ENCODE results near the gene CAMK2B. TPM values are rescaled to one million over a fixed set of nuclear protein-coding genes. Genes with fewer than 3 reads are reported as not detected.

Gene CAMK2B
- total and polyA plus RNA-seq, 2 experiments from 2014 or later, result not detected

DNA sequence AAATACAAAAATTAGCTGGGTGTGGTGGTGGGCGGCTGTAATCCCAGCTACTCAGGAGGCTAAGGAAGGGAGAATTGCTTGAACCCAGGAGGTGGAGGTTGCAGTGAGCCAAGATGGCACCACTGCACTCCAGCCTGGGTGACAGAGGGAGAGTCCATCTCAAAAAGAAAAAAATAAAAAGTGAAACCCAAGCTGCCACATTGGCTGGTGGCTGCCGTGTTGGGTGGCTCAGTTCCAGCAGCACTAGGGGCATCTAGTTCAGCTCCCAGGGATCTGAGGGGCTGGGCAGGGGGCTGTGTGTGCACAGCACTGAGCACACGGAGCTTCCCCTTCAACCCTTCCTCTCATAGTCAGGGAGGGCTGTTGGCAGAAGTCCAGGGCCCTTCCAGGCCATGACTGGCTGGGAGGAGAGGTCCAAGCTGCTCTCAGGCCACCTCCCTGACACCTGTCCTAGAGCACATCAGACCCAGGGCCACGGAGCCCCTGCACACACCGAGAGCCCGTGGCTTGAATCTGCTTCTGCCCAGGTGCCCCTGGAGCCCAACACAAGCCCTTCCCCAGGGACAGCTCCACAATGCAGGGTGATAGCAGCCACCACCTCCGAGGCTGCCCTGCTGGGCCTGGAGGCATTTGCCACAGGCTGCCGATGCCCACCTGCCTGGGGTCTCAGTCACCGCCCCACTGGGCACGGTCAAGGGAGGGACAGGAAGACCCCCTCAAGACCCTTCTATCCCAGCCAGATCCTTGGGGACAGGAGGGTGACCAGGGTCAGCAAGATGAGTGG lies 77.3 kb downstream of the CAMK2B start (continued):
- TF ChIP-seq, protein P1, sequence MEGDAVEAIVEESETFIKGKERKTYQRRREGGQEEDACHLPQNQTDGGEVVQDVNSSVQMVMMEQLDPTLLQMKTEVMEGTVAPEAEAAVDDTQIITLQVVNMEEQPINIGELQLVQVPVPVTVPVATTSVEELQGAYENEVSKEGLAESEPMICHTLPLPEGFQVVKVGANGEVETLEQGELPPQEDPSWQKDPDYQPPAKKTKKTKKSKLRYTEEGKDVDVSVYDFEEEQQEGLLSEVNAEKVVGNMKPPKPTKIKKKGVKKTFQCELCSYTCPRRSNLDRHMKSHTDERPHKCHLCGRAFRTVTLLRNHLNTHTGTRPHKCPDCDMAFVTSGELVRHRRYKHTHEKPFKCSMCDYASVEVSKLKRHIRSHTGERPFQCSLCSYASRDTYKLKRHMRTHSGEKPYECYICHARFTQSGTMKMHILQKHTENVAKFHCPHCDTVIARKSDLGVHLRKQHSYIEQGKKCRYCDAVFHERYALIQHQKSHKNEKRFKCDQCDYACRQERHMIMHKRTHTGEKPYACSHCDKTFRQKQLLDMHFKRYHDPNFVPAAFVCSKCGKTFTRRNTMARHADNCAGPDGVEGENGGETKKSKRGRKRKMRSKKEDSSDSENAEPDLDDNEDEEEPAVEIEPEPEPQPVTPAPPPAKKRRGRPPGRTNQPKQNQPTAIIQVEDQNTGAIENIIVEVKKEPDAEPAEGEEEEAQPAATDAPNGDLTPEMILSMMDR (conservative IDR thresholded peaks at IDR 0.05; ENCODE audit: low read depth in 2 of 2), result no peak
- TF ChIP-seq EZH2phosphoT487 (IDR thresholded peaks at IDR 0.05; ENCODE audit: unreplicated experiment) (no peak), JUNB (IDR thresholded peaks at IDR 0.05; ENCODE audit: unreplicated experiment) (no peak)
- TF ChIP-seq, protein P2, sequence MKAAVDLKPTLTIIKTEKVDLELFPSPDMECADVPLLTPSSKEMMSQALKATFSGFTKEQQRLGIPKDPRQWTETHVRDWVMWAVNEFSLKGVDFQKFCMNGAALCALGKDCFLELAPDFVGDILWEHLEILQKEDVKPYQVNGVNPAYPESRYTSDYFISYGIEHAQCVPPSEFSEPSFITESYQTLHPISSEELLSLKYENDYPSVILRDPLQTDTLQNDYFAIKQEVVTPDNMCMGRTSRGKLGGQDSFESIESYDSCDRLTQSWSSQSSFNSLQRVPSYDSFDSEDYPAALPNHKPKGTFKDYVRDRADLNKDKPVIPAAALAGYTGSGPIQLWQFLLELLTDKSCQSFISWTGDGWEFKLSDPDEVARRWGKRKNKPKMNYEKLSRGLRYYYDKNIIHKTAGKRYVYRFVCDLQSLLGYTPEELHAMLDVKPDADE (IDR thresholded peaks at IDR 0.05), result no peak
- TF ChIP-seq, protein P3, sequence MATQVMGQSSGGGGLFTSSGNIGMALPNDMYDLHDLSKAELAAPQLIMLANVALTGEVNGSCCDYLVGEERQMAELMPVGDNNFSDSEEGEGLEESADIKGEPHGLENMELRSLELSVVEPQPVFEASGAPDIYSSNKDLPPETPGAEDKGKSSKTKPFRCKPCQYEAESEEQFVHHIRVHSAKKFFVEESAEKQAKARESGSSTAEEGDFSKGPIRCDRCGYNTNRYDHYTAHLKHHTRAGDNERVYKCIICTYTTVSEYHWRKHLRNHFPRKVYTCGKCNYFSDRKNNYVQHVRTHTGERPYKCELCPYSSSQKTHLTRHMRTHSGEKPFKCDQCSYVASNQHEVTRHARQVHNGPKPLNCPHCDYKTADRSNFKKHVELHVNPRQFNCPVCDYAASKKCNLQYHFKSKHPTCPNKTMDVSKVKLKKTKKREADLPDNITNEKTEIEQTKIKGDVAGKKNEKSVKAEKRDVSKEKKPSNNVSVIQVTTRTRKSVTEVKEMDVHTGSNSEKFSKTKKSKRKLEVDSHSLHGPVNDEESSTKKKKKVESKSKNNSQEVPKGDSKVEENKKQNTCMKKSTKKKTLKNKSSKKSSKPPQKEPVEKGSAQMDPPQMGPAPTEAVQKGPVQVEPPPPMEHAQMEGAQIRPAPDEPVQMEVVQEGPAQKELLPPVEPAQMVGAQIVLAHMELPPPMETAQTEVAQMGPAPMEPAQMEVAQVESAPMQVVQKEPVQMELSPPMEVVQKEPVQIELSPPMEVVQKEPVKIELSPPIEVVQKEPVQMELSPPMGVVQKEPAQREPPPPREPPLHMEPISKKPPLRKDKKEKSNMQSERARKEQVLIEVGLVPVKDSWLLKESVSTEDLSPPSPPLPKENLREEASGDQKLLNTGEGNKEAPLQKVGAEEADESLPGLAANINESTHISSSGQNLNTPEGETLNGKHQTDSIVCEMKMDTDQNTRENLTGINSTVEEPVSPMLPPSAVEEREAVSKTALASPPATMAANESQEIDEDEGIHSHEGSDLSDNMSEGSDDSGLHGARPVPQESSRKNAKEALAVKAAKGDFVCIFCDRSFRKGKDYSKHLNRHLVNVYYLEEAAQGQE (IDR thresholded peaks at IDR 0.05; ENCODE audit: unreplicated experiment), result no peak

DNA sequence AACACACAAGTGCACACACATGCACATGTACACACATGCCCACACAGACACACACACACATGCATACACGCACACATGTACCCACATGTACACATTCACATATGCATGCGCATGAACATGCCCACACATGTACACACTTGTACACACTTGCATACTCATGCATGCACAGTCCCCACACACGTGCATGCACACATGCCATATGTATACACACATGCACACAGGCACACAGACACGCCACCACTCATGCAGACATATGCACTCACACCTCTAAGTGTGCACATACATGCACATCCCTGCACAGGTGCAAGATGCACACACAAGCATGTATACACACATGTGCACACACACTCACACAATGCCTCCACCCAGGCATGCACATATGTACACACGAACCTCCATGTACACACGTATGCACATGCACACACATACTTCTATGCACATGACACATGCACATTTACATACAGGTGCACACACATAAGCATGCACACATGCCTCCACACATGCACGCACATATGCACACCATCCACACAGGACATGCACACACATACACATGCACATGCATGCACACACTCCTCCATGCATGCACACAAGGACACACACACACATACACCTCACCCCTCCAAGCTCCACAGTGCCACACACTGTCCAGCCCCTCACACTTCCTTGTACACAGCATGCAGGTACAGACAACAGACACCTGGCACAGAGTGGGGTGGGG lies 78.8 kb downstream of the CAMK2B start:
- no peak overlapping the region for H3K4me3 ChIP-seq
- no peaks in the 10 kb centered on the region; the same call in 2 of the 3 replicates for H3K9me3 Mint-ChIP-seq
- H3K4me1 ChIP-seq (ENCODE audit: insufficient read depth), result no peaks in the 10 kb centered on the region
- H3K9me2 ChIP-seq (ENCODE audit: insufficient read depth), result no peaks in the 10 kb centered on the region
- no peaks in the 10 kb centered on the region for H3K36me3 ChIP-seq (ENCODE audit: insufficient read depth)
- H3K4me1 Mint-ChIP-seq, result no peaks in the 10 kb centered on the region
- no peaks in the 10 kb centered on the region for H3F3A ChIP-seq (replicated peaks; ENCODE audit: low read depth)
- no peak overlapping the region for H3K27ac Mint-ChIP-seq
- no peak overlapping the region for H2AFZ ChIP-seq
- peaks cover 12% of the 10 kb centered on the region for H3K27me3 Mint-ChIP-seq (ENCODE audit: insufficient read depth, low read depth, poor library complexity)
- DNase-seq (ENCODE audit: low spot score) (no peak), ATAC-seq (no peak)
- no peaks in the 10 kb centered on the region for H3K36me3 Mint-ChIP-seq (ENCODE audit: low read depth)
- H4K20me1 ChIP-seq (replicated peaks; ENCODE audit: insufficient read depth), result no peaks in the 10 kb centered on the region
- no peak overlapping the region for H3K27ac ChIP-seq (ENCODE audit: low read depth)
- H3K27me3 ChIP-seq (ENCODE audit: insufficient read depth), result no peaks in the 10 kb centered on the region
- H3K4me3 Mint-ChIP-seq, result no peak overlapping the region
- no peaks in the 10 kb centered on the region for H3K79me2 ChIP-seq (replicated peaks; ENCODE audit: insufficient read depth)
- no peak overlapping the region for H3K4me2 ChIP-seq
- TF ChIP-seq, protein P2 (IDR thresholded peaks at IDR 0.05), result no peak
- TF ChIP-seq ZNF114 (CRISPR knock-in tag; IDR thresholded peaks at IDR 0.05) (no peak), STAT1 (IDR thresholded peaks at IDR 0.05; ENCODE audit: unreplicated experiment) (no peak), ZNF331 (CRISPR knock-in tag; IDR thresholded peaks at IDR 0.05; ENCODE audit: low read depth) (no peak), JUNB (IDR thresholded peaks at IDR 0.05; ENCODE audit: unreplicated experiment) (no peak), NANOG (IDR thresholded peaks at IDR 0.05; ENCODE audit: borderline replicate concordance) (no peak), CREB1 (CRISPR knock-in tag; IDR thresholded peaks at IDR 0.05; ENCODE audit: low read depth) (no peak), EZH2 (IDR thresholded peaks at IDR 0.05; ENCODE audit: low read depth, unreplicated experiment) (no peak), POLR2AphosphoS5 (IDR thresholded peaks at IDR 0.05; ENCODE audit: low read depth) (no peak), EZH2phosphoT487 (IDR thresholded peaks at IDR 0.05; ENCODE audit: unreplicated experiment) (no peak)
- TF ChIP-seq, protein P3 (IDR thresholded peaks at IDR 0.05; ENCODE audit: unreplicated experiment), result no peak

Measured in GM23338 (cell line).